OCI-M2 (cell line): ENCODE measurements around the gene SEPTIN8.

ENCODE experiments used
- DNase-seq: peaks from one replicate; lab custom pipeline; 2025; ENCODE audit not compliant: unreplicated experiment; lab: John Stamatoyannopoulos, UW

SEPTIN8 gene

GRCh38 chr5:132750471-132751230, 26.4 kb downstream of the SEPTIN8 start:
- no peak for DNase-seq

- DNase-seq = no peak
Measured at GRCh38 chr5:132749506-132749905, 27.5 kb downstream of the SEPTIN8 start.

GRCh38 chr5:132748522-132749000, 28.5 kb downstream of the SEPTIN8 start:
- DNase-seq = no peak

- no peak for DNase-seq
Measured at GRCh38 chr5:132747616-132748440, 29.2 kb downstream of the SEPTIN8 start.

- DNase-seq = no peak
Measured at GRCh38 chr5:132746954-132747615, 30.0 kb downstream of the SEPTIN8 start, which contains the start of gene CCNI2. TSS of gene CCNI2 (plus strand) at chr5:132747426. CDS start at chr5:132747496, 70 bp downstream.

- no peak for DNase-seq
Measured at GRCh38 chr5:132746592-132746953, 30.5 kb downstream of the SEPTIN8 start.

GRCh38 chr5:132744659-132745058, 32.4 kb downstream of the SEPTIN8 start:
- no peak for DNase-seq

GRCh38 chr5:132742626-132743025, 34.4 kb downstream of the SEPTIN8 start:
- DNase-seq = no peak

GRCh38 chr5:132742158-132742557, 34.9 kb downstream of the SEPTIN8 start:
- no peak for DNase-seq

- no peak for DNase-seq
Measured at GRCh38 chr5:132739232-132739631, 37.8 kb downstream of the SEPTIN8 start.

GRCh38 chr5:132737982-132738681, 38.9 kb downstream of the SEPTIN8 start:
- no peak for DNase-seq

- DNase-seq = peak; percentile 76
Measured at GRCh38 chr5:132736853-132737833, 39.9 kb downstream of the SEPTIN8 start, which contains the start of gene KIF3A. TSS of gene KIF3A (minus strand) at chr5:132737546. CDS start at chr5:132737419, 127 bp downstream.

GRCh38 chr5:132734687-132735086, 42.4 kb downstream of the SEPTIN8 start:
- no peak for DNase-seq

- DNase-seq = no peak
Measured at GRCh38 chr5:132733499-132734148, 43.4 kb downstream of the SEPTIN8 start.

- no peak for DNase-seq
Measured at GRCh38 chr5:132729896-132730295, 47.1 kb downstream of the SEPTIN8 start.

GRCh38 chr5:132725745-132726144, 51.3 kb downstream of the SEPTIN8 start:
- DNase-seq = no peak

GRCh38 chr5:132718544-132719312, 58.3 kb downstream of the SEPTIN8 start:
- no peak for DNase-seq
